Measurements from ENCODE around the gene KANK3. TPM values are rescaled to one million over a fixed set of nuclear protein-coding genes. Genes with fewer than 3 reads are reported as not detected.

KANK3 gene
- total and polyA plus RNA-seq, 10 of the 15 experiments (the other 5 are each of a cell fraction or from before 2014, with no cell fraction given), result 0.03 to 0.93 (median 0.22) TPM; not detected in 1

DNA sequence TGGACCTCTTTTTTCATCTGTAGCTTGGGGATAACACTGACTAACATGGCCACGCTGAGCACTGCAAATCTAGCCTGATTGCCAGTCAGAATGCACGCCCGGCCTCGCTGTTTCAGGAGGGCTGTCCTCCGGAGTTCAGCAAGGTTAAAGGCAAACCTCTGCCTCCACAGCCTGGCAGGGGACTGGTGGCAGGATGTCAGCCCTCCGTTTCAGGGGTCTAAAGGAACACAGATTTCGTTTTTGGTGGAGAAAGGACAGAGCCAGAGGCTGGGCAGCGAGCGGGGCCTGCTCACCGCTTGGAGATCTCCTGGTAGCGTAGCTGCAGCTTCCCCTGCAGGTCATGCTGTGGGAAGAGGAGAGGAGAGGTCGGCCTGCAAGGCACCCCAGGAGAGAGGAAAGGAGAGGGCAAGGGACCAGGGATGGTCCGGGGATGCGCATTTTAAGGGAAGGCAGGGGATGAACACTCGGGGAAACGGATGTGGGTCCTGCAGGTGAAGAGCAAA lies 22.4 kb downstream of the KANK3 start:
- peak overlapping the region; percentile 98 for H3K4me3 ChIP-seq
- H3K36me3 ChIP-seq (ENCODE audit: control insufficient read depth in 2 of 2, insufficient read depth in 2 of 2, low read length in 1 of 2), result peaks cover 5 to 10% of the 10 kb centered on the region in 2 experiments
- ChIA-PET RAD21 (ENCODE audit: unreplicated experiment) (interaction anchor here (0.7 kb wide), 1 partner anchor 162 kb away, joined by 3 read pairs; no protein-coding TSS in a partner anchor), CTCF (interaction anchor here (1.0 to 1.9 kb wide), 4 partner anchors 10 to 258 kb away, joined by 3 to 8 read pairs (median 4); no protein-coding TSS in a partner anchor), POLR2A (interaction anchor here (0.9 to 1.0 kb wide), 4 partner anchors 9 to 194 kb away, joined by 3 to 5 read pairs (median 4); partner anchors contain the start of gene ZNF414), SMC1A (ENCODE audit: uncharacterized antibody, unreplicated experiment) (interaction anchor here (1.3 to 1.4 kb wide), 2 partner anchors 42 to 53 kb away, joined by 3 to 6 read pairs; no protein-coding TSS in a partner anchor)
- peak overlapping the region; percentile 84 for H3K27ac ChIP-seq (ENCODE audit: control insufficient read depth, insufficient read depth)
- H3K9me3 ChIP-seq (replicated peaks; ENCODE audit: control insufficient read depth, insufficient read depth, low read length), result no peaks in the 10 kb centered on the region
- H2AFZ ChIP-seq (ENCODE audit: control insufficient read depth, low read depth, low read length), result peak overlapping the region; percentile 23; the same call in 1 of the 2 replicates
- no peaks in the 10 kb centered on the region for H4K20me1 ChIP-seq (ENCODE audit: control insufficient read depth, insufficient read depth)
- no peaks in the 10 kb centered on the region for H3K27me3 ChIP-seq (replicated peaks in 1 of 2; ENCODE audit: control insufficient read depth in 2 of 2, insufficient read depth in 2 of 2, low read length in 1 of 2)
- in situ Hi-C loops (cut with MboI), result no loop called here
- DNase-seq (ENCODE audit: low read depth, low spot score) (no peak), ATAC-seq (peak; percentile 20), FAIRE-seq (no peak)
- H3K4me2 ChIP-seq (ENCODE audit: control insufficient read depth, insufficient read depth), result peak overlapping the region; percentile 94
- H3K4me1 ChIP-seq (ENCODE audit: control insufficient read depth, insufficient read depth, low read length), result peaks cover 21% of the 10 kb centered on the region
- peaks cover 36% of the 10 kb centered on the region for H3K79me2 ChIP-seq (ENCODE audit: control insufficient read depth, insufficient read depth, low read length)
- intact Hi-C loops (cut with micrococcal nuclease; ENCODE audit: unreplicated experiment), result loop anchor here (5.0 kb wide), 1 partner anchor 53 kb away; no protein-coding TSS in a partner anchor
- peak overlapping the region; percentile 93 for H3K9ac ChIP-seq (ENCODE audit: control insufficient read depth, insufficient read depth, low read length)
- 1% methylated on average over 16 of the region's 16 CpGs for WGBS (ENCODE audit: insufficient coverage, insufficient replicate concordance, low lambda C conversion rate, missing lambda C conversion rate)
- BruUV-seq (replicated peaks), result TSS peak; percentile 81
- TF ChIP-seq YY1 (IDR thresholded peaks at IDR 0.05; ENCODE audit: low read depth, low read length) (peak; percentile 22; the same call in 1 of the 2 replicates), IKZF2 (IDR thresholded peaks at IDR 0.05) (0 out of 4 replicates have a peak, but pooled peaks of 1 of the 2 experiments have one; percentile 13), NFXL1 (IDR thresholded peaks at IDR 0.05; ENCODE audit: borderline replicate concordance) (no peak), IRF4 (IDR thresholded peaks at IDR 0.05; ENCODE audit: low read depth, low read length) (no peak), FOXM1 (IDR thresholded peaks at IDR 0.05; ENCODE audit: low read depth, low read length) (no peak), CREM (IDR thresholded peaks at IDR 0.05; ENCODE audit: low read depth) (no peak), TCF12 (IDR thresholded peaks at IDR 0.05; ENCODE audit: low read depth, low read length) (no peak), RAD51 (IDR thresholded peaks at IDR 0.05) (no peak), SMAD1 (IDR thresholded peaks at IDR 0.05; ENCODE audit: low read depth, partially characterized antibody) (no peak), BHLHE40 (IDR thresholded peaks at IDR 0.05; ENCODE audit: borderline replicate concordance in 1 of 2, low read depth in 2 of 2, low read length in 1 of 2) (no peak), NFIC (IDR thresholded peaks at IDR 0.05; ENCODE audit: low read depth, low read length) (no peak)
- TF ChIP-seq, protein P1, sequence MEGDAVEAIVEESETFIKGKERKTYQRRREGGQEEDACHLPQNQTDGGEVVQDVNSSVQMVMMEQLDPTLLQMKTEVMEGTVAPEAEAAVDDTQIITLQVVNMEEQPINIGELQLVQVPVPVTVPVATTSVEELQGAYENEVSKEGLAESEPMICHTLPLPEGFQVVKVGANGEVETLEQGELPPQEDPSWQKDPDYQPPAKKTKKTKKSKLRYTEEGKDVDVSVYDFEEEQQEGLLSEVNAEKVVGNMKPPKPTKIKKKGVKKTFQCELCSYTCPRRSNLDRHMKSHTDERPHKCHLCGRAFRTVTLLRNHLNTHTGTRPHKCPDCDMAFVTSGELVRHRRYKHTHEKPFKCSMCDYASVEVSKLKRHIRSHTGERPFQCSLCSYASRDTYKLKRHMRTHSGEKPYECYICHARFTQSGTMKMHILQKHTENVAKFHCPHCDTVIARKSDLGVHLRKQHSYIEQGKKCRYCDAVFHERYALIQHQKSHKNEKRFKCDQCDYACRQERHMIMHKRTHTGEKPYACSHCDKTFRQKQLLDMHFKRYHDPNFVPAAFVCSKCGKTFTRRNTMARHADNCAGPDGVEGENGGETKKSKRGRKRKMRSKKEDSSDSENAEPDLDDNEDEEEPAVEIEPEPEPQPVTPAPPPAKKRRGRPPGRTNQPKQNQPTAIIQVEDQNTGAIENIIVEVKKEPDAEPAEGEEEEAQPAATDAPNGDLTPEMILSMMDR (IDR thresholded peaks at IDR 0.05 in 2 of 3, conservative IDR thresholded peaks at IDR 0.05 in 1 of 3; ENCODE audit: control insufficient read depth in 2 of 3, extremely low read depth in 1 of 3, insufficient read depth in 1 of 3, low read depth in 3 of 3, low read length in 3 of 3), result peak in 1 of 3 experiments; percentile 11; a peak in 1 of 6 replicates
- TF ChIP-seq, protein P2, sequence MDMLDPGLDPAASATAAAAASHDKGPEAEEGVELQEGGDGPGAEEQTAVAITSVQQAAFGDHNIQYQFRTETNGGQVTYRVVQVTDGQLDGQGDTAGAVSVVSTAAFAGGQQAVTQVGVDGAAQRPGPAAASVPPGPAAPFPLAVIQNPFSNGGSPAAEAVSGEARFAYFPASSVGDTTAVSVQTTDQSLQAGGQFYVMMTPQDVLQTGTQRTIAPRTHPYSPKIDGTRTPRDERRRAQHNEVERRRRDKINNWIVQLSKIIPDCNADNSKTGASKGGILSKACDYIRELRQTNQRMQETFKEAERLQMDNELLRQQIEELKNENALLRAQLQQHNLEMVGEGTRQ (IDR thresholded peaks at IDR 0.05; ENCODE audit: borderline replicate concordance, low read depth, low read length), result no peak

All from GM12878 (cell line).